Measurements from ENCODE around the gene CEMIP. TPM values are rescaled to one million over a fixed set of nuclear protein-coding genes. Genes with fewer than 3 reads are reported as not detected.

Gene CEMIP
- total RNA-seq, 1 experiment from 2014 or later, result 3.5 TPM

DNA sequence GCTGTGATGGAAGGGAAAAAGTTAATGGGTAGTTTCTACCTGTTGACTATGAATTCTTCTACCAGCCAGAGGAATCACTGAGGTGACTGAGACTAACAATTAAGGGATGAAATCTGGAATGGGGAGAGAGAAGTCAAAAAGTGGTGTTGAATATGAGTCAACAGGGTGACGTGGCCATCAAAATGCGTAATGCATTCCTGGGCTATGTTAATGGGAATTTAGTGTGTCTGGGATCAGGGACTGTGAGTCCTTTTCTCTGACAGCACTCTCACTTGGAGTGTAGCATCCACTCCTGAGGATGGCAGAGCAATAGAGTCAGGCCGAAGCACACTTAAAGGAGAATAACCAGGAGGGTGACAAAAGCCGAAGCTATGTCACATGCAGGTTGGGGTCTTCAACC lies 150.1 kb downstream of the CEMIP start:
- intact Hi-C loops (cut with micrococcal nuclease), result no loop called here
- peak; percentile 64; the same call in 1 of the 2 replicates for ATAC-seq

DNA sequence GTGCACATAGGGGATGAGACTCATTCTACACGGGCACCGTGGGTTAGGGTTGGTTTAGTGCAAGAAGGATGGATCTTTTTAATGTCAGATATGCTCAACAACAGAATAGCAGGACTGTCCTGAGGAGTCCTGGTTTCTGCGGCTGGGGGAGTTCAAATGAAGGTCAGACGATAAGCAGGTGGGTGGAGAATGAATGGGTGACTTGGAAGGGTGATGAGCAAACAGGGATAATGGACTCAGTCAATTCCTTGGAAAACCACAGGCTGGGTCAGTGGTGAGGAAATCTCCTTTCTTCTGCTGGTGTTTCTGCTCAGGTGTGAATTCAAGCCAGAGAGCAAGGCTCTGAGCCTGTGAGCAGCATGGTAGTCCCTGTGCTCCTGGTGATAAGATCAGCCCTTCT lies 150.5 kb downstream of the CEMIP start:
- Histone ChIP-seq H3K27me3 (ENCODE audit: insufficient read depth, low read length) (no peaks in the 10 kb centered on the region), H3K9me2 (ENCODE audit: insufficient read depth) (no peaks in the 10 kb centered on the region), H3K79me2 (ENCODE audit: insufficient read depth, low read length) (no peaks in the 10 kb centered on the region), H3K27ac (ENCODE audit: low read depth, low read length) (no peak overlapping the region), H3K9ac (ENCODE audit: low read length) (no peak overlapping the region), H2AFZ (ENCODE audit: low read depth, low read length, poor library complexity, severe bottlenecking) (no peak overlapping the region), H3K4me3 (replicated peaks in 1 of 2; ENCODE audit: low read depth in 1 of 2, low read length in 2 of 2) (no peak overlapping the region), H4K20me1 (ENCODE audit: insufficient read depth) (no peaks in the 10 kb centered on the region), H3K9me3 (ENCODE audit: control insufficient read depth in 1 of 2, insufficient read depth in 1 of 2, low read depth in 1 of 2, low read length in 2 of 2) (no peaks in the 10 kb centered on the region), H3K36me3 (ENCODE audit: control insufficient read depth in 1 of 2, insufficient read depth in 2 of 2, low read length in 2 of 2) (no peaks in the 10 kb centered on the region; a peak in 1 of 4 replicates), H3K4me2 (ENCODE audit: low read length) (0 out of 2 replicates have a peak overlapping the region, but pooled peaks have one; percentile 18), H3K4me1 (ENCODE audit: control insufficient read depth in 1 of 2, insufficient read depth in 2 of 2, low read length in 2 of 2) (peaks cover 3 to 12% of the 10 kb centered on the region in 2 experiments)
- peak; percentile 58; the same call in 1 of the 2 replicates for ATAC-seq
- POLR2A ChIA-PET, result no interaction called here
- BruUV-seq (replicated peaks), result no TSS peak
- TF ChIP-seq POLR2AphosphoS5 (IDR thresholded peaks at IDR 0.05; ENCODE audit: low read depth, low read length) (no peak), JUND (IDR thresholded peaks at IDR 0.05) (no peak), ZNF274 (IDR thresholded peaks at IDR 0.05; ENCODE audit: low read depth, low read length) (no peak), RAD21 (IDR thresholded peaks at IDR 0.05; ENCODE audit: low read depth) (no peak), CEBPB (IDR thresholded peaks at IDR 0.05; ENCODE audit: low read depth) (no peak), CBX3 (IDR thresholded peaks at IDR 0.05; ENCODE audit: low read depth) (no peak), POLR2A (IDR thresholded peaks at IDR 0.05; ENCODE audit: borderline replicate concordance, extremely low read depth, insufficient read depth, insufficient read length) (no peak), EZH2 (IDR thresholded peaks at IDR 0.05) (no peak)
- RAD21 ChIA-PET (ENCODE audit: low non-redundant PET in 1 of 2, low total read pairs in 2 of 2, uncharacterized antibody in 2 of 2, unreplicated experiment in 2 of 2), result no interaction called here
- intact Hi-C loops (cut with micrococcal nuclease), result no loop called here
- no peak for DNase-seq (ENCODE audit: low read depth, low spot score)
- CTCF ChIA-PET, result no interaction called here

More for the DNA sequence above, 150.1 kb downstream of the CEMIP start:
- POLR2A ChIA-PET, result no interaction called here
- Histone ChIP-seq H3K27me3 (ENCODE audit: insufficient read depth, low read length) (no peaks in the 10 kb centered on the region), H3K27ac (ENCODE audit: low read depth, low read length) (no peak overlapping the region), H3K79me2 (ENCODE audit: insufficient read depth, low read length) (no peaks in the 10 kb centered on the region), H3K4me3 (replicated peaks in 1 of 2; ENCODE audit: low read depth in 1 of 2, low read length in 2 of 2) (no peak overlapping the region), H3K9me3 (ENCODE audit: control insufficient read depth in 1 of 2, insufficient read depth in 1 of 2, low read depth in 1 of 2, low read length in 2 of 2) (no peaks in the 10 kb centered on the region), H3K4me1 (ENCODE audit: control insufficient read depth in 1 of 2, insufficient read depth in 2 of 2, low read length in 2 of 2) (peaks cover 0 to 8% of the 10 kb centered on the region in 2 experiments; a peak in 1 of 4 replicates), H3K9ac (ENCODE audit: low read length) (no peak overlapping the region), H3K36me3 (ENCODE audit: control insufficient read depth in 1 of 2, insufficient read depth in 2 of 2, low read length in 2 of 2) (no peaks in the 10 kb centered on the region; a peak in 1 of 4 replicates), H3K4me2 (ENCODE audit: low read length) (0 out of 2 replicates have a peak overlapping the region, but pooled peaks have one; percentile 18), H2AFZ (ENCODE audit: low read depth, low read length, poor library complexity, severe bottlenecking) (no peak overlapping the region), H3K9me2 (ENCODE audit: insufficient read depth) (no peaks in the 10 kb centered on the region), H4K20me1 (ENCODE audit: insufficient read depth) (no peaks in the 10 kb centered on the region)
- RAD21 ChIA-PET (ENCODE audit: low non-redundant PET in 1 of 2, low total read pairs in 2 of 2, uncharacterized antibody in 2 of 2, unreplicated experiment in 2 of 2), result no interaction called here
- CTCF ChIA-PET, result no interaction called here
- no peak for DNase-seq (ENCODE audit: low read depth, low spot score)
- no TSS peak for BruUV-seq (replicated peaks)
- no peak for TF ChIP-seq EZH2phosphoT487 (IDR thresholded peaks at IDR 0.05; ENCODE audit: borderline replicate concordance)
- TF ChIP-seq ZFX (IDR thresholded peaks at IDR 0.05), result no peak
- TF ChIP-seq FOSL1 (IDR thresholded peaks at IDR 0.05; ENCODE audit: low read depth), result peak; percentile 15; the same call in 1 of the 2 replicates
- no peak for TF ChIP-seq TCF7L2 (IDR thresholded peaks at IDR 0.05; ENCODE audit: borderline replicate concordance, extremely low read depth, insufficient read depth, insufficient read length)
- no peak for TF ChIP-seq YY1 (IDR thresholded peaks at IDR 0.05; ENCODE audit: extremely low read depth, insufficient replicate concordance, low read depth, low read length)

All from HCT116 (cell line).